ENCODE measurements around the gene UROC1. TPM values are rescaled to one million over a fixed set of nuclear protein-coding genes. Genes with fewer than 3 reads are reported as not detected.

The UROC1 gene
- total RNA-seq, 2 experiments from 2014 or later = not detected

GRCh38 chr3:126473292-126474168 is 44.0 kb downstream of the UROC1 start:
- Histone ChIP-seq H3K4me1 (ENCODE audit: insufficient read depth, low read length) (peaks cover 51% of the 10 kb centered on the region), H3K9me3 (ENCODE audit: control insufficient read depth in 1 of 2, insufficient read depth in 1 of 2, low read length in 2 of 2) (no peaks in the 10 kb centered on the region), H3K27me3 (ENCODE audit: control insufficient read depth in 1 of 2, insufficient read depth in 2 of 2, low read length in 2 of 2) (no peaks in the 10 kb centered on the region), H3K27ac (ENCODE audit: low read depth in 1 of 2, low read length in 2 of 2) (no peak overlapping the region), H3K36me3 (ENCODE audit: insufficient read depth, low read length) (peaks cover 41% of the 10 kb centered on the region), H3K4me3 (ENCODE audit: low read length) (peak overlapping the region; percentile 5)
- peaks cover 69% of the 10 kb centered on the region for H3K4me1 Mint-ChIP-seq (ENCODE audit: low read depth)
- no peaks in the 10 kb centered on the region for H3K27me3 Mint-ChIP-seq
- peak overlapping the region; percentile 94 for H3K27ac Mint-ChIP-seq
- peak overlapping the region; percentile 95 for H3K4me3 Mint-ChIP-seq
- intact Hi-C loops (cut with DNase I, micrococcal nuclease) = loop anchor here in 1 of 2 experiments (5.0 to 10.0 kb wide), 4 partner anchors 501 to 1749 kb away; partner anchors contain the start of genes EEFSEC and HEG1
- ATAC-seq (ENCODE audit: poor library complexity) = no peak
- peaks cover 58% of the 10 kb centered on the region for H3K36me3 Mint-ChIP-seq (ENCODE audit: low read depth)
- TF ChIP-seq CTCF (IDR thresholded peaks at IDR 0.05) = no peak
- H3K9me3 Mint-ChIP-seq = no peaks in the 10 kb centered on the region
- POLR2A ChIA-PET = no interaction called here
- CTCF ChIA-PET = interaction anchor here (1.4 kb wide), 1 partner anchor 8 kb away, joined by 4 read pairs; no protein-coding TSS in a partner anchor
- DNase-seq = peak in 1 of 14 experiments; percentile 15

- peaks cover 77% of the 10 kb centered on the region for H3K4me1 Mint-ChIP-seq (ENCODE audit: low read depth)
- Histone ChIP-seq H3K9me3 (ENCODE audit: control insufficient read depth in 1 of 2, insufficient read depth in 1 of 2, low read length in 2 of 2) (no peaks in the 10 kb centered on the region), H3K36me3 (ENCODE audit: insufficient read depth, low read length) (peaks cover 52% of the 10 kb centered on the region), H3K27ac (ENCODE audit: low read depth in 1 of 2, low read length in 2 of 2) (no peak overlapping the region), H3K4me1 (ENCODE audit: insufficient read depth, low read length) (peaks cover 57% of the 10 kb centered on the region), H3K27me3 (ENCODE audit: control insufficient read depth in 1 of 2, insufficient read depth in 2 of 2, low read length in 2 of 2) (no peaks in the 10 kb centered on the region), H3K4me3 (ENCODE audit: low read length) (no peak overlapping the region)
- H3K9me3 Mint-ChIP-seq = no peaks in the 10 kb centered on the region
- ChIA-PET POLR2A (no interaction called here), CTCF (no interaction called here)
- no peak for TF ChIP-seq CTCF (IDR thresholded peaks at IDR 0.05)
- H3K27me3 Mint-ChIP-seq = no peaks in the 10 kb centered on the region
- intact Hi-C loops (cut with DNase I, micrococcal nuclease) = loop anchor here in 1 of 2 experiments (5.0 to 10.0 kb wide), 4 partner anchors 500 to 1748 kb away; partner anchors contain the start of genes EEFSEC and HEG1
- H3K4me3 Mint-ChIP-seq = peak overlapping the region; percentile 95
- peak overlapping the region; percentile 94 for H3K27ac Mint-ChIP-seq
- ATAC-seq (ENCODE audit: poor library complexity) (no peak), DNase-seq (peak in 3 of 14 experiments; percentile 37 to 72 (median 64))
- H3K36me3 Mint-ChIP-seq (ENCODE audit: low read depth) = peaks cover 68% of the 10 kb centered on the region
These were observed 45.1 kb downstream of the UROC1 start for GRCh38 chr3:126472277-126473006.

- Mint-ChIP-seq H3K4me3 (peak overlapping the region; percentile 35), H3K27me3 (no peaks in the 10 kb centered on the region), H3K9me3 (no peaks in the 10 kb centered on the region), H3K4me1 (ENCODE audit: low read depth) (peaks cover 73% of the 10 kb centered on the region), H3K36me3 (ENCODE audit: low read depth) (peaks cover 93% of the 10 kb centered on the region), H3K27ac (peak overlapping the region; percentile 39)
- ChIA-PET POLR2A (no interaction called here), CTCF (no interaction called here)
- Histone ChIP-seq H3K9me3 (ENCODE audit: control insufficient read depth in 1 of 2, insufficient read depth in 1 of 2, low read length in 2 of 2) (no peaks in the 10 kb centered on the region), H3K4me3 (ENCODE audit: low read length) (no peak overlapping the region), H3K27ac (ENCODE audit: low read depth in 1 of 2, low read length in 2 of 2) (no peak overlapping the region), H3K4me1 (ENCODE audit: insufficient read depth, low read length) (peaks cover 58% of the 10 kb centered on the region), H3K27me3 (ENCODE audit: control insufficient read depth in 1 of 2, insufficient read depth in 2 of 2, low read length in 2 of 2) (no peaks in the 10 kb centered on the region), H3K36me3 (ENCODE audit: insufficient read depth, low read length) (peaks cover 82% of the 10 kb centered on the region)
- DNase-seq (no peak), ATAC-seq (ENCODE audit: poor library complexity) (no peak)
- intact Hi-C loops (cut with DNase I, micrococcal nuclease) = no loop called here
- TF ChIP-seq CTCF (IDR thresholded peaks at IDR 0.05) = no peak
These were observed 48.1 kb downstream of the UROC1 start for GRCh38 chr3:126469479-126469878.

All from CD4-positive, alpha-beta T cell (primary cell).